SJSA1 (cell line): ENCODE measurements around the gene CLEC4G. TPM values are rescaled to one million over a fixed set of nuclear protein-coding genes. Genes with fewer than 3 reads are reported as not detected.
"Not testable (repeated sequence)": the region's sequence is repeated elsewhere in the genome, so short reads cannot be mapped to it uniquely, and the experiment has no call there.

Experiments
- DNase-seq, 2 experiments: peaks; one replicate each; pipeline ENCODE4 v3.0.0-alpha.2; 2015 to 2020; ENCODE audit warnings: low spot score in 2 of 2, low read depth in 1 of 2
- H3K27ac ChIP-seq: fragments of 250-450 bp; sonication (Bioruptor Pico); 2 replicates; pipeline ENCODE4 v1.5.1; 2020; ENCODE audit warnings: mild to moderate bottlenecking, moderate library complexity
- H3K27me3 ChIP-seq: fragments of 250-450 bp; sonication (Bioruptor Pico); replicated peaks from 2 replicates; pipeline ENCODE4 v1.5.1; 2020; ENCODE audit warnings: mild to moderate bottlenecking, moderate library complexity
- H3K36me3 ChIP-seq: fragments of 250-450 bp; sonication (Bioruptor Pico); 2 replicates; pipeline ENCODE4 v1.5.1; 2020; ENCODE audit warnings: mild to moderate bottlenecking
- H3K4me1 ChIP-seq: fragments of 250-450 bp; sonication (Bioruptor Pico); replicated peaks from 2 replicates; pipeline ENCODE4 v1.6.1; 2021; ENCODE audit warnings: mild to moderate bottlenecking
- H3K4me3 ChIP-seq: fragments of 250-450 bp; sonication (Bioruptor Pico); 2 replicates; pipeline ENCODE4 v1.5.1; 2020; ENCODE audit warnings: mild to moderate bottlenecking
- H3K9me3 ChIP-seq: fragments of 250-450 bp; sonication (Bioruptor Pico); replicated peaks from 2 replicates; pipeline ENCODE4 v1.5.1; 2020; ENCODE audit warnings: mild to moderate bottlenecking
- total RNA-seq: library from RNA; depleted of rRNA; stranded (reverse); fragments of >200 nt; shearing (Covaris generic); gene quantifications from 2 replicates; pipeline ENCODE4 v1.2.3, GENCODE V29; 2014; rRNA removed

CLEC4G gene, protein sequence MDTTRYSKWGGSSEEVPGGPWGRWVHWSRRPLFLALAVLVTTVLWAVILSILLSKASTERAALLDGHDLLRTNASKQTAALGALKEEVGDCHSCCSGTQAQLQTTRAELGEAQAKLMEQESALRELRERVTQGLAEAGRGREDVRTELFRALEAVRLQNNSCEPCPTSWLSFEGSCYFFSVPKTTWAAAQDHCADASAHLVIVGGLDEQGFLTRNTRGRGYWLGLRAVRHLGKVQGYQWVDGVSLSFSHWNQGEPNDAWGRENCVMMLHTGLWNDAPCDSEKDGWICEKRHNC
- total RNA-seq, result not detected in 2 replicates

DNA sequence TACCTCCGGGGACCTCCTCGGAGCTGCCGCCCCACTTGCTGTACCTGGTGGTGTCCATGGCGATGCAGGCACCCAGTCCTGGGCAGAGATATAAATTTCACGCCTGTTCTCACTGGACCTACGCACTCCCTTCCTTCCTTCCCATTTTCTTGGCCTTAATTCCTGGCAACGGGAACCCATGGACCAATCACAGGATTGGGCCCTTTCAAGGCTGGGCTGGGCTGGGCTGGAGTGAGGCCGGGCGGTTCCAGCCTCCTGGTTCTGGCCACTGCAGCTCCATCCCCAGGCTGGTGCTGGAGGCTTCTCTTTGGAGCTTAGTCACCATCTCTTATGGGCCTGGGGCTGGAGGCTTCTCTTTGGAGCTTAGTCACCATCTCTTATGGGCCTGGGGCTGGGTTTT lies at the start of gene CLEC4G:
TSS of gene CLEC4G (minus strand) at position 66 of the 400 bp plus-strand sequence. CDS start at position 58, 8 bp downstream.
- H3K4me1 ChIP-seq, result no peaks in the 10 kb centered on the region
- peaks cover 32% of the 10 kb centered on the region for H3K27me3 ChIP-seq
- no peak within 1 kb of the TSS for H3K4me3 ChIP-seq
- H3K27ac ChIP-seq, result no peak within 1 kb of the TSS
- H3K9me3 ChIP-seq, result no peaks in the 10 kb centered on the region
- H3K36me3 ChIP-seq, result no peaks in the 10 kb centered on the region
- DNase-seq, result no peak

DNA sequence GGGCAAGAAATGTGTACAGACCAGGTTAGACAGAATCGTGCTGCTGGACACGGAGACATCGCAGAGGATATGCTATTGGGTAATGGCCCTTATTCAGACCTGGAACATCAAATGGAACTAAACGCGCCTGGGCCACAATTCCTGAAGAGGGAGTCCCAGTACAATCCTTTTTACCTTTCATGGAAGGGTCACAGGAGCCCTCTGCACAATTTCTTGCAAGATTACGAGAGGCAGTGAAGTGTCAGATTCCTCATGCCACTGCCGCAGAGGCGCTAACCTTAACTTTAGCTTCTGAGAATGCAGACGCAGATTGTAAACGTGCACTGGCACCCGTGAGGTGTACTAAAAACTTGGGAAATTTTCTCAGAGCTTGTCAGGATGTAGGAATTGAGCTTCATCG lies 49.2 kb upstream of the CLEC4G start:
- DNase-seq, result no peak
- H3K27me3 ChIP-seq, result peaks cover 25% of the 10 kb centered on the region

DNA sequence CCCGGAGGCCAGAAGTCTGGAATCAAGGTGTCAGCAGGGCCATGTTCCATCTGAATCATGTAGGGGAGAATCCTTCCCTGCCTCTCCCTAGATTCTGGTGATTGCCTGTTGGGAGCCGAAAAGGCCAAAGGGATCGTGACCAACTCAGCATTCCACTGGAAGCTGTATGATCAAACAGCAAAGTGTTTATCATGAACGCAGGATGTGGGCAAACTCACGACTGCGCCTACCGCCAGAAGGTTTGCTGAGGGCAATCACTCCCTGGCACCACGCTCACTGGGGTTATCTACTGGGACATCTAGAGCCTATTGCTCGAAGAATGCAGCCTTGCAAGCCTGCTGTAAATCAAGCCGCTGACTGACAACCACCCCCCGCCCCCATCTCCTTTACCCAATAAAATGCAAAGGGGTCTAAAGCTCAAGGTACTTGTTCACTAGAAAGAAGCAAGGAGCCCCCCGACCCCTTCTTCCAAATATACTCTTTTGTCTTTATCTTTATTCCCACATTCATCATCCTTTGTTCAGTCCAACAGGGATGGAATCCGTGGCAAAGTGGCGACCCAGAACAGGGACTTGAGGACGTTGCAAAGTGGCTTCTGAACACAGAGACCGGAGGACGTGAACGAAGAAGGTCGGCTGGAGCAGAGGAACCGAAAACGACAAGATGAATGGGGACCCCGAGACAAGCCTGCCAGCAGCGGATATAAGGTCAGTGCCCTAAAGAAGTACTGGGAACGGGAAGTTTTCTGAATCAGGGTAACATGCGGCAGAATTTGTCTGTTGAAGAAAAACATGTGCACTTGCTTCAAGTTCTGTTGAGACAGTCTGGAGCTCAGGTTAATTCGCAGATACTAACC lies 47.9 kb upstream of the CLEC4G start:
- no peak overlapping the region for H3K4me3 ChIP-seq
- H3K36me3 ChIP-seq, result no peaks in the 10 kb centered on the region
- no peaks in the 10 kb centered on the region for H3K4me1 ChIP-seq
- no peak for DNase-seq
- H3K9me3 ChIP-seq, result no peaks in the 10 kb centered on the region
- no peak overlapping the region for H3K27ac ChIP-seq
- H3K27me3 ChIP-seq, result peaks cover 29% of the 10 kb centered on the region

More for the DNA sequence above, 49.2 kb upstream of the CLEC4G start:
- no peaks in the 10 kb centered on the region for H3K4me1 ChIP-seq
- no peaks in the 10 kb centered on the region for H3K9me3 ChIP-seq
- no peak overlapping the region for H3K27ac ChIP-seq
- H3K4me3 ChIP-seq, result no peak overlapping the region
- no peaks in the 10 kb centered on the region for H3K36me3 ChIP-seq

DNA sequence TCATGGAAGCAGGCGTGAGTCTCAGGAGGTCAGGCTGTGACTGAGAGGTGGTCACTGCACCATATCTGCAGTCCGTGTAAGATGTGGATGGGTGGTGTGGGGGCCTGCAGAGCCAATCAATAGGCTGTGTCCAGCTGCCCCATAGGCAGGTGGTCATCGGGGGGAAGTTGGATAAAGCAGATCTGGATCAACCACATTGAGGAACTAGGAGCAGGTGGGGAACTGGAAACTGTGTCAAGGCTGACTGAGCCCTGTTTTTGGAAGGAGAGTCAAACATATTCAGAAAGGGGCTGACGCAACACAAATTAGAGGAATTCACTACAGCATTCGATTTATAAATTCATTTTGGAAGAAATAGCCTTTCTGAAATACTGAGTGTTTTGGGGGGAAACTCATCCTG lies 46.2 kb upstream of the CLEC4G start:
- Histone ChIP-seq H3K4me1 (no peaks in the 10 kb centered on the region), H3K27ac (no peak overlapping the region), H3K4me3 (no peak overlapping the region), H3K36me3 (no peaks in the 10 kb centered on the region), H3K27me3 (peaks cover 27% of the 10 kb centered on the region), H3K9me3 (no peaks in the 10 kb centered on the region)
- DNase-seq, result no peak

DNA sequence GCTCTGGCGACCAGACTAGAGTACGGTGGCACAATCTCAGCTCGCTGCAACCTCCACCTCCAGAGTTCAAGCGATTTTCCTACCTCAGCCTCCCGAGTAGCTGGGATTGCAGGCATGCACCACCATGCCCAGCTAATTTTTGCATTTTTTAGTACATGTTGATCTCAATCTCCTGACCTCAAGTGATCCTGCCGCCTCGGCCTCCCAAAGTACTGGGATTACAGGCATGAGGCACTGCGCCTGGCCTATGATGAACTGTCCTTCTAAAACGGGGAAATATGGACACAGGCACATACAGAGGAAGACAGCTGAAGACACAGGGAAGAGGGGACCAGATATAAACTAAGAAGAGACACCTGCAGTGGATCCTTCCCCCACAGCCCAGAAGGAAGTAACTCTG lies 43.9 kb upstream of the CLEC4G start:
- H3K9me3 ChIP-seq, result no peaks in the 10 kb centered on the region
- H3K27ac ChIP-seq, result no peak overlapping the region
- H3K4me1 ChIP-seq, result no peaks in the 10 kb centered on the region
- no peaks in the 10 kb centered on the region for H3K36me3 ChIP-seq
- DNase-seq, result no peak
- peaks cover 20% of the 10 kb centered on the region for H3K27me3 ChIP-seq
- no peak overlapping the region for H3K4me3 ChIP-seq

DNA sequence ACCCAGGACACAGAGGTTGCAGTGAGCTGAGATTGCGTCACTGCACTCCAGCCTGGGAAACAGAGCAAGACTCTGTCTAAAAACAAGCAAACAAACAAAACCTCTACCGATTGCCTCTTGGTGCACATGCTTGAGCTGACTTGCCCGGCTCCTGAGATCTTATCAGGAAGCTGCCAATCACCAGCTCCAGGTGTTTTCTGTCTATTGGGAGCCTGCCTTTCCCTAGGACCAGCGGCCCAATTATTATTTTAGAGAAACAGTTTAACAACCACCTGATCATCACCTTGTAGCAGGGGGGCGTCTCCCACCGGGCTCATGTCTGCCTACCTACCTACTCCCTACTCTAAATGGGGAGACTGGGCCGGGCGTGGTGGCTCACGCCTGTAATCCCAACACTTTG lies 41.9 kb upstream of the CLEC4G start:
- no peak overlapping the region for H3K27ac ChIP-seq
- no peaks in the 10 kb centered on the region for H3K36me3 ChIP-seq
- no peaks in the 10 kb centered on the region for H3K4me1 ChIP-seq
- peaks cover 15% of the 10 kb centered on the region for H3K27me3 ChIP-seq
- no peak overlapping the region for H3K4me3 ChIP-seq
- DNase-seq, result no peak
- no peaks in the 10 kb centered on the region for H3K9me3 ChIP-seq

DNA sequence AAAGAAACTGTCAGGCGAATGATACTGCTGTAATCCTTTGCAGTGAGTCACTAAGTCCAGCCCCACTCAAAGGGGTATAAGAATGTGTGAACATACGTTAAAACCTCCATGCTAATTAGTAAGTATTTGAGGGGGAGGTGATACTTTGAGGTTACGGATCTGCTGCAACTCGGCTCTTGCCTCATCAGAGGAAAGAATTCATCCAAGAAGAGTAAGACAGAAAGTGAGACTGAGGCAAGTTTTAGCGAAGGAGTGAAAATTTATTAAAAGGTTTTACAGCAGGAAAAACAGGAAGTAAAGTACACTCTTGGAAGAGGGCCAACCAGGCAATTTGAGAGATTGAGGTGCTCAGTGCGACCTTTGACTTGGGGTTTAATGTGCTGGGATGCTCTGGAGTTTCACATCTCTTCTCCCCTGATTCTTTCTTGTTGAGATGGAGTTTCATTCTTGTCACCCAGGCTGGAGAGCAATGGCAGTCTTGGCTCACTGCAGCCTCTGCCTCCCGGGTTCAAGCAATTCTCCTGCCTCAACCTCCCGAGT lies 40.9 kb upstream of the CLEC4G start:
- Histone ChIP-seq H3K4me1 (no peaks in the 10 kb centered on the region), H3K36me3 (no peaks in the 10 kb centered on the region), H3K9me3 (no peaks in the 10 kb centered on the region), H3K27me3 (peaks cover 12% of the 10 kb centered on the region; the same call in 1 of the 2 replicates), H3K4me3 (no peak overlapping the region), H3K27ac (no peak overlapping the region)
- DNase-seq, result no peak

DNA sequence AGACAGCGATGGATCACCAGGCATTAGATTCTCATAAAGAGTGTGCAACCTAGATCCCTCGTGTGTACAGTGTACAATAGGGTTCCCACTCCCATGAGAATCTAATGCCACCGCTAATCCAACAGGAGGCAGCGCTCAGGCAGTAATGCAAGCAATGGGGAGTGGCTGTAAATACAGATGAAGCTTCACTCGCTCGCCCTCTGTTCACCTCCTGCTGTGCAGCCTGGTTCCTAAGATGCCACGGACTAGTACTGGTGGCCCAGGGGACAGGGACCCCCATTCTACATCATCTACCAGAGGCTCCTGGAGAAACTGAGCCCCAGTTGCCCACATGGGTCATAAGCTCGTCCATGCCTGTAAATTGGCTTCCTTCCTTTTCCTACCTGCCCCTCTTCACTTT lies 39.2 kb upstream of the CLEC4G start:
- H3K4me1 ChIP-seq, result no peaks in the 10 kb centered on the region
- peaks cover 9% of the 10 kb centered on the region; the same call in 1 of the 2 replicates for H3K27me3 ChIP-seq
- no peaks in the 10 kb centered on the region for H3K36me3 ChIP-seq
- DNase-seq, result no peak
- H3K4me3 ChIP-seq, result no peak overlapping the region
- H3K27ac ChIP-seq, result no peak overlapping the region
- no peaks in the 10 kb centered on the region for H3K9me3 ChIP-seq

DNA sequence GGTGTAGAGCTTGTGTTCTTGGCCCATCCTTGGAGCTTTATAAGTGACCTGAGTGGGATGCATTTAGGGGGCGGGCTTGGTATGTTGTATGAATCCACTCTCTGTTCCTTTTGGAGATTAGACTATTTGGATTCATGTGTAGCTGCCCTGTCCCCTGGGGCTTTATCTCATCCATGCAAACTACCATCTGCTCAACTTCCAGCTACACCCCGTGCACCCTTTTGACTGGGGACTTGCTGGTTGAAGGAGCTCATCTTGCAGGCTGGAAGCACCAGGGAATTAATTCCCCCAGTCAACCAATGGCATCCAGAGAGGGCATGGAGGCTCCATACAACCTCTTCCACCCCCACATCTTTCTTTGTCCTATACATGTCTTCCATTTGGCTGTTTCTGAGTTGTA lies 37.3 kb upstream of the CLEC4G start:
- H3K27ac ChIP-seq, result no peak overlapping the region
- H3K9me3 ChIP-seq, result no peaks in the 10 kb centered on the region
- no peaks in the 10 kb centered on the region for H3K4me1 ChIP-seq
- peaks cover 5% of the 10 kb centered on the region; the same call in 1 of the 2 replicates for H3K27me3 ChIP-seq
- H3K4me3 ChIP-seq, result no peak overlapping the region
- H3K36me3 ChIP-seq, result no peaks in the 10 kb centered on the region
- no peak for DNase-seq

DNA sequence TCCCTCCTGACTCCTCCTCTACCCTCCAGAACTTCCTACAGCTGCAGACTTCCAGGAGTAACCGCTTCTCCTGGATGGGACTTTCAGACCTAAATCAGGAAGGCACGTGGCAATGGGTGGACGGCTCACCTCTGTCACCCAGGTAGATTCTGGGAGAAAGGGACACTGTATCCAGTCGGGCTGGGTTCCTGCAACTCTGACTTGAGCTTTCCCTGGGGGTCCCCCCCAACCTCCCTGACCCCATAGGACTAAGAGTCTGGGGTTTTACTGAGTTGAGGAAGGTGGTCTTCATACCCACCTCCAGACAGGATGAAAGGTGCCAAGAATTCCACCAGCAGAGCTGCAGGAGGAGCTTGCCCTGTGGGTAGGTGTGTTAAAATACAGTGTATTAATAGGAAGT lies 35.6 kb upstream of the CLEC4G start:
- peaks cover 5% of the 10 kb centered on the region; the same call in 1 of the 2 replicates for H3K27me3 ChIP-seq
- H3K4me3 ChIP-seq, result no peak overlapping the region
- no peaks in the 10 kb centered on the region for H3K36me3 ChIP-seq
- H3K4me1 ChIP-seq, result no peaks in the 10 kb centered on the region
- no peaks in the 10 kb centered on the region for H3K9me3 ChIP-seq
- no peak overlapping the region for H3K27ac ChIP-seq
- DNase-seq, result no peak

DNA sequence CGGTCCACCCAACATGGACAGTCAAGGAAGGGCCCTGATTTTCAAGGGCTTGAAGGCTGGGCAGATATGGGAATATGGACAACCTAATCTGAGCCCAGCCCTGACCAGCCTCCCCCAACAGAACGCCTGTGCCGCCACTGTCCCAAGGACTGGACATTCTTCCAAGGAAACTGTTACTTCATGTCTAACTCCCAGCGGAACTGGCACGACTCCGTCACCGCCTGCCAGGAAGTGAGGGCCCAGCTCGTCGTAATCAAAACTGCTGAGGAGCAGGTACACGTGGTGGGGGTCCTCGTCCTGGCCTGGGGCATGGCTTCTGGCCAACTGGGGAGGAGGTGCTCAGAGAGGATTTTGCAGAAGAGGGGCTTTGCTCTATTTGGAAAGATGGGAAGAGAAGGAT lies 34.6 kb upstream of the CLEC4G start:
- H3K4me1 ChIP-seq, result no peaks in the 10 kb centered on the region
- no peaks in the 10 kb centered on the region for H3K9me3 ChIP-seq
- peaks cover 5% of the 10 kb centered on the region; the same call in 1 of the 2 replicates for H3K27me3 ChIP-seq
- no peak overlapping the region for H3K4me3 ChIP-seq
- no peaks in the 10 kb centered on the region for H3K36me3 ChIP-seq
- no peak for DNase-seq
- no peak overlapping the region for H3K27ac ChIP-seq

DNA sequence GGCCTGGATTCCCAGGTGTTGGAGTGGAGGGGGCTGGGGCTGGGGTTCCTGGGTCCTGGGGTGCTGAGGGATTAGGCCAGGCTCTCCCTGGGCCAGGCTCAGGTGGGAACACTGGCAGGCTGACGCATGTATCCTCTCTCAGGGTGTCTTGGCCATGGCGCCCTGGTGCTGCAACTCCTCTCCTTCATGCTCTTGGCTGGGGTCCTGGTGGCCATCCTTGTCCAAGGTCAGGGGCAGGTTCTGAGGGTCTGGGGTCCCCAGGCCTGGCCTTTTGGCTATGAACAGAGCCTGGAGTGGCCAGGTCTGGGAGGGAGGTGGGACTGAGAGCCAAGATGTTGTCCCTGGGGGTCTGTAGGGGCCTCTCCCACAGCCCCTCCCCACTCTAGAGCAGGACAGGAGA lies 33.1 kb upstream of the CLEC4G start:
- H3K4me1 ChIP-seq, H3K36me3 ChIP-seq, H3K9me3 ChIP-seq, H3K27ac ChIP-seq, H3K27me3 ChIP-seq, DNase-seq, H3K4me3 ChIP-seq: not testable (repeated sequence)

DNA sequence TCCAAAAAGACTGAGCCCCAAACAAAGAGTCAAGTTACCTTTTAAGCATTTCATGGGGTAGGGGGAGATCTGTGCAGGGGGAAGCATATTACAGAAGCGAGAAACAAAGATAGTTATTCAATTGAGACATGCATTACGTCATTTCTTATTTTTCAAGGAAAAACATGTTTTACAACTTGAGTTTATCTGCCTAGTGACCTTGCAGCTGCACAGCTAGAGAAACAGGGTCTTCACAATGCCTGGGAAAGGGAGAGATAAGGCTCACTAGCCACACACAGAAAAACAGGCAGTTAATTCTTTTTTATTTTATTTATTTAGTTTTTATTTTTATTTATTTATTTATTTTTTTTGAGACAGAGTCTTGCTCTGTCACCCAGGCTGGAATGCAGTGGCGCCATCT lies 32.2 kb upstream of the CLEC4G start:
- not testable (repeated sequence) for H3K4me3 ChIP-seq, DNase-seq, H3K36me3 ChIP-seq, H3K9me3 ChIP-seq, H3K27me3 ChIP-seq, H3K4me1 ChIP-seq, H3K27ac ChIP-seq

DNA sequence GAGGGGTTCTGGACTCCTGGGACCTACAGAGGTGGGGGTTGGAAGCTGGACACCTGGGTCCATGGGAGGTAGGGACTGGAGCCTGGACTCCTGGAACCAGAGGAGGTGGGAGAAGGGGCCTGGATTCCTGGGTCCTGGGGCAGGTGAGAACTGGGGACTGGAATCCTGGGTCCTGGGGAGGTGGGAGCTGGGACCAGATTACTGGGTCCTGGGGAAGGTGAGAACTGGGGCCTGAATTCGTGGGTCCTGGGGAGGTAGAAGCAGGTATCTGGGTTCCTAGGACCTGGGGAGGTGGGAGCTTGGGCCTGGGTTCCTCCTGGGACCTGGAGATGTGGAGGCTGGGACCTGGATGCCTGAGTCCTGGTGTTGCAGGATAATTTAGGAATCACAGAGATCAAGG lies 31.8 kb upstream of the CLEC4G start:
- no peak for DNase-seq
- Histone ChIP-seq H3K4me3 (no peak overlapping the region), H3K27ac (no peak overlapping the region), H3K4me1 (no peaks in the 10 kb centered on the region), H3K36me3 (no peaks in the 10 kb centered on the region), H3K9me3 (peaks cover 5% of the 10 kb centered on the region), H3K27me3 (peaks cover 2% of the 10 kb centered on the region; the same call in 1 of the 2 replicates)
